Measurements from ENCODE around the gene CLEC4M. TPM values are rescaled to one million over a fixed set of nuclear protein-coding genes. Genes with fewer than 3 reads are reported as not detected.

The CLEC4M gene
- total and polyA plus RNA-seq, 9 donors, result 0.65 to 19.8 (median 3.6) TPM

DNA sequence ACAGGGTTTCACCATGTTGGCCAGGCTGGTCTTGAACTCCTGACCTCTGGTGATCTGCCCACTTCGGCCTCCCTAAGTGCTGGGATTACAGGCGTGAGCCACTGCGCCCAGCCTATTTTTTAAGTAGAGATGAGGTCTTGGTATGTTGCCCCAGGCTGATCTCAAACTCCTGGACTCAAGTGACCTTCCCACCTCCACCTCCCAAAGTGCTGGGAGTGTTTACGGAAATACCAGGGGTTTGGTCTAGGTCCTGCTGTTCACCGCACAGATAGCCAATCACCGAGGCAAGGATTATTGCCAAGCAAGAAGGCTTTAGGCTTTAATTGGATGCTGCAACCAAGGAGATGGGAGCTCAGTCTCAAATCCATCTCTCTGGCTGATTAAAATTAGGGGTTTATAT lies 42.7 kb upstream of the CLEC4M start:
- 73 to 81% (median 78%) methylated on average over 6 of the region's 6 CpGs for WGBS, 3 donors
- H3K4me1 ChIP-seq (ENCODE audit: insufficient read depth), result no peaks in the 10 kb centered on the region
- DNase-seq, result no peak
- no peaks in the 10 kb centered on the region for H3K9me3 ChIP-seq
- TF ChIP-seq EP300 (IDR thresholded peaks at IDR 0.05) (no peak), POLR2A (IDR thresholded peaks at IDR 0.05) (no peak)
- TF ChIP-seq, protein P1, sequence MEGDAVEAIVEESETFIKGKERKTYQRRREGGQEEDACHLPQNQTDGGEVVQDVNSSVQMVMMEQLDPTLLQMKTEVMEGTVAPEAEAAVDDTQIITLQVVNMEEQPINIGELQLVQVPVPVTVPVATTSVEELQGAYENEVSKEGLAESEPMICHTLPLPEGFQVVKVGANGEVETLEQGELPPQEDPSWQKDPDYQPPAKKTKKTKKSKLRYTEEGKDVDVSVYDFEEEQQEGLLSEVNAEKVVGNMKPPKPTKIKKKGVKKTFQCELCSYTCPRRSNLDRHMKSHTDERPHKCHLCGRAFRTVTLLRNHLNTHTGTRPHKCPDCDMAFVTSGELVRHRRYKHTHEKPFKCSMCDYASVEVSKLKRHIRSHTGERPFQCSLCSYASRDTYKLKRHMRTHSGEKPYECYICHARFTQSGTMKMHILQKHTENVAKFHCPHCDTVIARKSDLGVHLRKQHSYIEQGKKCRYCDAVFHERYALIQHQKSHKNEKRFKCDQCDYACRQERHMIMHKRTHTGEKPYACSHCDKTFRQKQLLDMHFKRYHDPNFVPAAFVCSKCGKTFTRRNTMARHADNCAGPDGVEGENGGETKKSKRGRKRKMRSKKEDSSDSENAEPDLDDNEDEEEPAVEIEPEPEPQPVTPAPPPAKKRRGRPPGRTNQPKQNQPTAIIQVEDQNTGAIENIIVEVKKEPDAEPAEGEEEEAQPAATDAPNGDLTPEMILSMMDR (IDR thresholded peaks at IDR 0.05), result no peak
- no peaks in the 10 kb centered on the region for H3K27me3 ChIP-seq
- H3K4me3 ChIP-seq, result no peak overlapping the region
- H3K27ac ChIP-seq, result no peak overlapping the region
- intact Hi-C loops (cut with DNase I), result no loop called here
- no peaks in the 10 kb centered on the region for H3K36me3 ChIP-seq

DNA sequence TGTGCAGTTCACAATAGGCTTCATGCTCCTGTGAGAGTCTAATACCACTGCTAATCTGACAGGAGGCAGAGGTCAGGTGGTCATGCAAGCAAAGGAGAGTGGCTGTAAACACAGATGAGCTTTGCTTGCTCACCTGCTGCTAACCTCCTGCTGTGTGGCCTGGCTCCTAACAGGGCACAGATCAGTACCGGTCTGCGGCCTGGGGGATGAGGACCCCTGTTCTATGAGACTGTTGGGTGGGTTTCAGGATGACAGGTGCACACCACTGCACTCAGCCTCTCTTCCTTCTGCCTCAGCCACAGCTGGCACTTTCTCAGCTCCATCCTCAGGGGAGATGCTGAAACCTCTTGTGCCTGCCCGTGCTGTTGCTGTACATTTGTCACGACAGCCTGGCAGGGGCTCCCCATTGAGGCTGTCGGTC lies 40.8 kb upstream of the CLEC4M start:
- Histone ChIP-seq H3K9me3 (no peaks in the 10 kb centered on the region), H3K27me3 (no peaks in the 10 kb centered on the region), H3K4me3 (no peak overlapping the region), H3K4me1 (ENCODE audit: insufficient read depth) (no peaks in the 10 kb centered on the region), H3K36me3 (no peaks in the 10 kb centered on the region), H3K27ac (no peak overlapping the region)
- DNase-seq, result no peak
- intact Hi-C loops (cut with DNase I), result no loop called here
- 54 to 62% (median 58%) methylated on average over 5 of the region's 5 CpGs for WGBS, 3 donors
- TF ChIP-seq POLR2A (IDR thresholded peaks at IDR 0.05) (no peak), EP300 (IDR thresholded peaks at IDR 0.05) (no peak)
- TF ChIP-seq, protein P1 (IDR thresholded peaks at IDR 0.05), result no peak

DNA sequence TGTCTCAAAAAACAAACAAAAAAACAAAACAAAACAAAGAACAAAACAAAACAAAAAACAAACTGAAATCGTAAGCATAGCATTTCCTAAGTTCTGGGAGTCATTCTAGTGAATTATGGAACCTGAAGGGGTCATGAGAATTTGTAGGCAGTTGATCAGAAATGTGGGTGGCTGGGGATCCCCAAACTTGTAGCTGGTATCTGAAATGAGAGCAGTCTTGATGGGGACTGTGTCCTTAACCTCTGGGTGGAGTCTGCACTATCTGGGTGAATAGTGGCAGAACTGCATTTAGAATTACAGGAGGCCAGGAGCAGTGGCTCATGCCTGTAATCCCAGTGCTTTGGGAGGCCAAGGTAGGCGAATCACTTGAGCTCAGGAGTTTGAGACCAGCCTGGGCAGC lies 37.3 kb upstream of the CLEC4M start:
- H3K4me1 ChIP-seq (ENCODE audit: insufficient read depth), result no peaks in the 10 kb centered on the region
- H3K27me3 ChIP-seq, result no peaks in the 10 kb centered on the region
- TF ChIP-seq, protein P1 (IDR thresholded peaks at IDR 0.05), result no peak
- TF ChIP-seq EP300 (IDR thresholded peaks at IDR 0.05), result no peak
- TF ChIP-seq POLR2A (IDR thresholded peaks at IDR 0.05), result no peak
- H3K36me3 ChIP-seq, result no peaks in the 10 kb centered on the region
- no peaks in the 10 kb centered on the region for H3K9me3 ChIP-seq
- 41 to 50% (median 50%) methylated on average over 2 of the region's 2 CpGs for WGBS, 3 donors
- no peak overlapping the region for H3K27ac ChIP-seq
- no peak overlapping the region for H3K4me3 ChIP-seq
- DNase-seq, result no peak
- intact Hi-C loops (cut with DNase I), result no loop called here

DNA sequence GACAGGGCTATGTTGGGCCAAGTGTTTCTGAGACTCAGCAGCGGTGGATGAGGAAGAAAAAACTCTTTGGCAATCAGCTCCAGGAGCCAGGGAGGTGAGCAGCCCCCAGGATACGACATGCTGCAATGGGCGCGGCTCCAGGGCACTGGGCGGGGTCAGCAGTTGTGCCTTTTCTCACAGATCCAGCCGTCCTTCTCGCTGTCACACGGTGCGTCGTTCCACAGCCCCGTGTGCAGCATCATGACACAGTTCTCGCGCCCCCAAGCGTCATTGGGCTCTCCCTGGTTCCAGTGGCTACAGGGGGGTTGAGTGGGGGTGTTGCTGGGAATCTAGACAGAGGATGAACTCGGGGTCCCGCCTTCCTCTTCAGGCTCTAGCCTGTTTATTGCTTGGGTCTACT lies 33.8 kb upstream of the CLEC4M start:
- intact Hi-C loops (cut with DNase I), result no loop called here
- DNase-seq, result no peak
- H3K4me1 ChIP-seq (ENCODE audit: insufficient read depth), result no peaks in the 10 kb centered on the region
- no peak overlapping the region for H3K4me3 ChIP-seq
- no peaks in the 10 kb centered on the region for H3K9me3 ChIP-seq
- TF ChIP-seq EP300 (IDR thresholded peaks at IDR 0.05) (no peak), POLR2A (IDR thresholded peaks at IDR 0.05) (no peak)
- TF ChIP-seq, protein P1 (IDR thresholded peaks at IDR 0.05), result no peak
- 17 to 26% (median 23%) methylated on average over 15 to 16 of the region's 16 CpGs for WGBS, 3 donors
- H3K27ac ChIP-seq, result no peak overlapping the region
- no peaks in the 10 kb centered on the region for H3K27me3 ChIP-seq
- H3K36me3 ChIP-seq, result no peaks in the 10 kb centered on the region

Data from ovary (tissue), 9 donors.